ENCODE results near the gene CDH15. TPM values are rescaled to one million over a fixed set of nuclear protein-coding genes. Genes with fewer than 3 reads are reported as not detected.

CDH15 gene
- total RNA-seq, 4 donors from 2014 or later = 48.5 to 60.8 (median 51.0) TPM

GRCh38 chr16:89244754-89245153 lies 73.2 kb downstream of the CDH15 start:
- H3K4me1 ChIP-seq = peaks cover 7 to 14% of the 10 kb centered on the region in 2 donors
- no peak overlapping the region for H3K27ac ChIP-seq
- no peaks in the 10 kb centered on the region for H3K9me3 ChIP-seq
- no peak for ATAC-seq
- in situ Hi-C loops (cut with MboI; ENCODE audit: low sequenced_read_pairs in 4 of 4) (loop anchor here in 1 of 4 donors (25.0 kb wide), 1 partner anchor 268 kb away; the partner anchor contains the start of gene SPG7), intact Hi-C loops (cut with DNase I; ENCODE audit: low total_unique reads) (loop anchor here (10.0 kb wide), 2 partner anchors 410 to 1290 kb away; partner anchors contain the start of genes BANP, CHMP1A and SPATA33)
- no peak overlapping the region for H3K4me3 ChIP-seq
- DNase-seq = no peak
- H3K36me3 ChIP-seq = no peaks in the 10 kb centered on the region
- peaks cover 9 to 16% (median 11%) of the 10 kb centered on the region in 3 donors for H3K27me3 ChIP-seq
- no peak for TF ChIP-seq POLR2A (IDR thresholded peaks at IDR 0.05)
- TF ChIP-seq CTCF (IDR thresholded peaks at IDR 0.05 in 4 of 5, conservative IDR thresholded peaks at IDR 0.05 in 1 of 5) = no peak

Other genes with a start within 250 kb of the CDH15 start
- gene CBFA2T3, start 194.5 kb upstream of the CDH15 start, total RNA-seq = 1 to 10 TPM in 3 of 4 donors, under 1 TPM in 1; 0.95 to 7.3 (median 3.3) TPM
- 10 to 100 TPM; 17.8 to 20.7 (median 19.4) TPM for gene ACSF3, start 77.9 kb upstream of the CDH15 start, total RNA-seq
- not detected for gene SLC22A31, start 28.8 kb downstream of the CDH15 start, total RNA-seq
- gene ZNF778, start 46.0 kb downstream of the CDH15 start, total RNA-seq = 10 to 100 TPM; 10.7 to 21.3 (median 17.9) TPM

Measured in gastrocnemius medialis (tissue), 4 donors.